Occipital lobe (tissue), 2 donors: Measurements from ENCODE around the gene IL15RA. TPM values are rescaled to one million over a fixed set of nuclear protein-coding genes. Genes with fewer than 3 reads are reported as not detected.

Experiments used
- small RNA-seq: library from RNA; depleted of rRNA; stranded (forward); fragments of <200 nt; gene quantifications from one replicate; pipeline ENCODE3, GENCODE V24; 2014
- total RNA-seq: library from RNA; depleted of rRNA; stranded (reverse); fragments of >200 nt; gene quantifications from one replicate; pipeline ENCODE4 v1.2.3, GENCODE V29; 2014

IL15RA gene
- total RNA-seq, 1 donor from 2014 or later = not detected

Small RNA genes within 50 kb of the gene (small RNA-seq; reads per million reads assigned to genes)
- gene RF00397 = not detected

Other genes starting within 250 kb of the IL15RA start
- gene GDI2, start 164.1 kb downstream of the IL15RA start, total RNA-seq = 474 TPM
- 10.5 TPM for gene ANKRD16, start 87.7 kb downstream of the IL15RA start, total RNA-seq
- 39.8 TPM for gene FBH1, start 87.3 kb downstream of the IL15RA start, total RNA-seq
- not detected for gene IL2RA, start 84.8 kb upstream of the IL15RA start, total RNA-seq
- 38.2 TPM for gene RBM17, start 111.5 kb upstream of the IL15RA start, total RNA-seq
- 21.4 TPM for gene PFKFB3, start 225.4 kb upstream of the IL15RA start, total RNA-seq